Measurements from ENCODE around the gene H6PD. TPM values are rescaled to one million over a fixed set of nuclear protein-coding genes. Genes with fewer than 3 reads are reported as not detected.

H6PD gene
- polyA plus RNA-seq, 5 donors = 40.9 to 57.8 (median 48.4) TPM

DNA sequence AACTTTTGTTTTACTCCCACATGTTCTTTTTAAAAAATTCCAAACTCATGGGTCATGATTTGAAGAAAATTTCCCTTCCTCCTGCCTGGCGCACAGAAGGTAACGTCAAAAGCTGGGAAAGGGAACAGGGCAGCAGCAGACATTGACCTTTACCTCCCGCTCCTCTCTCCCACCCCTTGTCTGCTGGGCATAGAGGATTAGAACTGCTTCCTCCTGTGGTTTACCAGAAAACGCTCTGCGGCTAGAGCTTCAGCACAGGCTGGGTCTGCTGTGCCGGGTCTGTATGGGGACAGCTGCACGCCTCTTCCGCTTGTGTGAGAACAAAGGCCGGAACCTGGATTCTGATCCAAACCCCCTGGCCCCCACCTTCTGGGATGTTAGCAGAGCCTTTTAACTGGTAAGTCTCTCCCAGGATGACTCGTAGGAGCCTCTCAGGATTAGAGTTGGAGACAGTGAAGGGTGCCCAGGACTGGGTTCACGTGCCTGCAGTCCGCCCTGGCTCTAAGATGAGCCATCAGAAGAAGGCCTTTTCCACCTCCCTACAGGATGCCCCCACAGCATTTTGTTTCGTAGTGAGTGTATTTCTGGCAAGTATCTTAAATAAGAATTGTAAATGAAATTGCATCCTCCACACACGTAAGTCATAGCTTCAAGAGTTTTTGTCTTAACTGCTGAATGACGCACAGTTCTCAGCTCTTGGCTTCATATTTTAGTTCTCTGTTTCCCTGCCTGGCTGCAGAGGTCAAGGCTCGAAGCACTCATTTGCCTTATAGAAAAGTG, 5.2 kb downstream of the H6PD start:
- no peak for DNase-seq

- DNase-seq = no peak
Measured at GRCh38 chr1:9240914-9241820, 6.6 kb downstream of the H6PD start.

DNA sequence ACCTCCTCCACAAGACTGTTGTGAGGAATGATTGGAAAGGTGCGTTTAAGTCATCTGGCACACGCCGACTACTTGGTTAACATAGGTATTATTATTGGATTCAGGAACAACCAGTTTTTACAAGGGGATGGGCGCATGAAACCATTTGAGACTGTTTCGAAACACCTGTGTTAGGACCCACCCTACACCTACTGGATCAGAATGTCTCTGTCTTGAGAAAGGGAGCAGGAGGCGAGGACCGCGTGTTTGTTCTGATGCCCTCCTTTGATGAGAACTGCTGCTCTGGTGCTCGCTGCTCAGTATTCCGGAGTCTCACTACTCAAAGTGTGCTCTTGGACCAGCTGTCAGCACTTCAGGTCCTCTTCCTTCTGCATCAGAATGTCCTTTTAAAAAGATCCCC, 7.3 kb downstream of the H6PD start:
- DNase-seq = no peak

DNA sequence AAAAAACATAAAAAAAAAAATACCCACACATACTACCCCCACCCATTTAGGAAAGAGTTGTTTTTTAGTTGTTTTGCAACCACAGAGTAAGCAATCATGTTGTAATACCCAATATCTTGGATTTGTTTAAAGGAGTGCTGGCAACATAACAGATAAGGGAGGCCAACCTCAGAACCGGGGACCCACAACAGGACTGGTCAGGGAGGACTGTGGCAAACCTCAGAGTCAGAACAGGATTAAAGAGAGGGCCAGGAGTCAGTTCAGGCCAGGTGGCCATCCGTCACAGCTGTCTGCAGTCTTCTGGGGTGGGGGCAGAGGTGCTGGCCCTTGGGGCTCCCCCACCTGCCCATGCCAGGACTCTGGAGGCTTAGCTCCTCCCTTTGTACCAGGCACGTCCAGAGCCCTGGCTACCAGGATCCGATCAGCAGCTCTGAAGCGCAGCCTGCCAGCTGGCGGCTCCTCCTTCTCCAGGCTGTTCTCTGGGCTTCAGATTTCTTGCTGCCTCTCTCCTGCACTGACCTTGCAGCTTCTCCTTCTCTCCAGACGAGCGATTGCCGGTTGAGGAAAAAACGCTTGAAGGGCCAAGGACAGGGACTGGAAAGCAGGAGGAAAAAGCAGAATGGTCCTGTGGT, 7.9 kb downstream of the H6PD start:
- DNase-seq = peak; percentile 59 to 66

GRCh38 chr1:9243066-9243739, 8.6 kb downstream of the H6PD start:
- DNase-seq = no peak

GRCh38 chr1:9244501-9245229, 10.1 kb downstream of the H6PD start:
- no peak for DNase-seq

- no peak for DNase-seq
Measured at GRCh38 chr1:9245230-9245619, 10.7 kb downstream of the H6PD start.

DNA sequence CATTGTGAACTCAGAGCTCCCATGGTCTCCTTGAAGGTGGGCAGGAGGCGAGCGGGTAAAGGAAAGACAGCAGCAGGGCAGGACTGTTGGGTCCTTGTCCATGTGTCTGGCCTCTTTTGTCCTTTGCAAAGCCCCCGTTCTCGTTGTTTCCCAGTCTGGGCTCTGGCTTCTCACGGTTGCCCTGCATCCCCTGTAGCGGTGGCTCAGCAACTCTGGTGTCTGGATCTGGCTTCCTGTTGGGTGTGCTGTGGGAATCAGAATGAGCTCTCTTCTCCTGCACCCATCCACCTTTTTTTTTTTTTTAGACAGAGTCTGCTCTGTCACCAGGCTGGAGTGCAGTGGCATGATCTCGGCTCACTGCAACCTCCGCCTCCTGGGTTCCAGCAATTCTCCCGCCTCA, 11.1 kb downstream of the H6PD start:
- DNase-seq = no peak

GRCh38 chr1:9246215-9246614, 11.6 kb downstream of the H6PD start:
- DNase-seq = no peak

DNA sequence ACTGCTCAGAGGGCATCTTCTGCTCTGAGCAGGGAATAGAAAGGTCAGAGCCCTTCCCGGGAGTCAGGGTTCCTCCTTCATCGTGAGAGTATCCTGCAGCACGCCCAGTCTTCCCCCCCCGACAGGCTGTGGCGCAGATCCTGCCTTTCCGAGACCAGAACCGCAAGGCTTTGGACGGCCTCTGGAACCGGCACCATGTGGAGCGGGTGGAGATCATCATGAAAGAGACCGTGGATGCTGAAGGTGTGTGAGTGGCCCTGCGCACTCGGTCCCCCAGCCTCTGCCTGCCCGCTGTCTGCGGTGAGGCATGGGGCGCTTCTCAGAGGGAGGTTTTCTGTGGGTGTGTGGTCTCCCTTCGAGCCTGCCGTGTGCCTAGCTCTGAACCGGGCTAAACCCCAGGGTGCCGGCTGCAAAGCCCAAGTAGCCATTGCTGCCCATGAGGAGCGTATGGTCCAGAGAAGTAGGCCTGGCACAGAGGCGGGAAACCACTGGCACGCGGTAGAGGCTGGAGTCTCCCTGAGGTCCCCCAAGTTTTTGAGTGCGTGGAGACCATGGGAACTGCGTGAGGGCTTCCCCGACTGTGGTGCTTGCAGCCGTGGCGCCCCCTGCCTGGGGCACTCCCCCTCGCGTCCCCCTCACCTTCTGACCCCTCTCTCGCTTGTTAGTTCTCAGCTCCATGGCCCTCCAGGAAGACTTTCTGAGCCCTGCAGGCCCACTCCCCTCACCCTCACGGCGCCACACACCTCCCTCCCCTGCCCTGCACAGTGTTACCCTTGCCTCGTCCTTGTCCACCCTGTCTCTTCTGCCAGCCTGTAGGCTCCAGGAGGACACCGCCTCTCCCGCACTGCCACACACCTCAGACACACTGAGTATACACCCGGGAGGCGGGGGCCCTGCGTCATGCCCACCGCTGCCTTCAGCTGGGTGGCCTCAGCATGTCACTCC, 12.5 kb downstream of the H6PD start:
- no peak for DNase-seq

- DNase-seq = no peak
Measured at GRCh38 chr1:9247894-9248293, 13.3 kb downstream of the H6PD start.

- DNase-seq = no peak
Measured at GRCh38 chr1:9248341-9249262, 14.0 kb downstream of the H6PD start.

DNA sequence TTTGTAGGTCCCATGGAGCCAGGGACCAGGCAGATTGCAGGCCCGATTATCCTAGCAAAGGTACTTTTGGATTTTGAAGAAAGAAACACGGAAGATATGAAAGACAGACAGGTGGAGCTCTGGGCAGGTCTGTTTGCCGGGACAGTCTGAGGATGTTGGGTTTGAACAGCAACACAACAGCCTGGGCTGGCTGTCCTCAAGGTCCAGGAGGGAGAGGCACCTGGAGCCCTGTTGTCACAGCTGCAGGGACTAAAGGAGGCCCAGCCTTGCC, 14.6 kb downstream of the H6PD start:
- DNase-seq = no peak

DNA sequence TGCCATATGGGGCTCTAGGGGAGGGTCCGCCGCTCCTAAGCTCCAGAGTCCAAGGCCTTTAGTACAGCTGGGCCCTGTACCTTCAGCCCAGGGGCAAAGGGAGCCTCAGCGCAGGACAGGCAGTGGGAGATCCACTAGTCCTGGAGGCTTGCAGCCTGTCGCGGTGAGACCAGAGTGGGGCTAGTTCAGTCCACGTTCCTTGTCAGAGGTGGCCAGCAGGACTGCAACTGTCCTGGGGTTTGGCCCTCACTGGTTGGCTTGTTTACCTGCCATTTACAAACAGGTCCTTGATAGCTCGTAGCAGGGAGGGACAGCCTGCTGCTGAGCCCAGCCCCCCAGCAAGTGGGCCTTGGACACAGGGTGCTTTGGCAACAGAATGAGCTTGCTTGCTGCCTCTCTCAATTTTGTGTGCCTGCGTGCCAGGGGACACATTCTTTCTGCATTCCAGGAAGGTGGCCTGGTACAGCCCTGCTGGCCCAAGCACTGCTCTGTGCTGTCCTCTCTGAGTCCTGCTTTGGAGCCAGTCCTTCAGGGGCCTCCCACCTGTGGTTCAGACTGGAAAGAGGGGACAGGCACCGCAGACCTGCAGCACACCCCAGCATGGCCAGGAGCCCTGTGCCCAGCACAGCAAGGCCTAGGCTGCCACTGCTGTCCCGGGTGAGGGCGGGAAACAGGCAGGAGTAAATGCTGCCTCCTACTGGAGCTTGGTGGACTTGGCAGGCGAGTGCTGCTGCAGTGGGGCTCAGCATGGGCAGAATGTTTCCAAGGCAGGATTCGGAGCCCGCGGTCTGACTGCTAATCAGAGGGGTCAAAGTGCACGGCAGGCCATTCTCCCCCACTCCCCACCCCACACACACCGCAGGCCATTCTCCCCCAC, 15.2 kb downstream of the H6PD start:
- no peak for DNase-seq

DNA sequence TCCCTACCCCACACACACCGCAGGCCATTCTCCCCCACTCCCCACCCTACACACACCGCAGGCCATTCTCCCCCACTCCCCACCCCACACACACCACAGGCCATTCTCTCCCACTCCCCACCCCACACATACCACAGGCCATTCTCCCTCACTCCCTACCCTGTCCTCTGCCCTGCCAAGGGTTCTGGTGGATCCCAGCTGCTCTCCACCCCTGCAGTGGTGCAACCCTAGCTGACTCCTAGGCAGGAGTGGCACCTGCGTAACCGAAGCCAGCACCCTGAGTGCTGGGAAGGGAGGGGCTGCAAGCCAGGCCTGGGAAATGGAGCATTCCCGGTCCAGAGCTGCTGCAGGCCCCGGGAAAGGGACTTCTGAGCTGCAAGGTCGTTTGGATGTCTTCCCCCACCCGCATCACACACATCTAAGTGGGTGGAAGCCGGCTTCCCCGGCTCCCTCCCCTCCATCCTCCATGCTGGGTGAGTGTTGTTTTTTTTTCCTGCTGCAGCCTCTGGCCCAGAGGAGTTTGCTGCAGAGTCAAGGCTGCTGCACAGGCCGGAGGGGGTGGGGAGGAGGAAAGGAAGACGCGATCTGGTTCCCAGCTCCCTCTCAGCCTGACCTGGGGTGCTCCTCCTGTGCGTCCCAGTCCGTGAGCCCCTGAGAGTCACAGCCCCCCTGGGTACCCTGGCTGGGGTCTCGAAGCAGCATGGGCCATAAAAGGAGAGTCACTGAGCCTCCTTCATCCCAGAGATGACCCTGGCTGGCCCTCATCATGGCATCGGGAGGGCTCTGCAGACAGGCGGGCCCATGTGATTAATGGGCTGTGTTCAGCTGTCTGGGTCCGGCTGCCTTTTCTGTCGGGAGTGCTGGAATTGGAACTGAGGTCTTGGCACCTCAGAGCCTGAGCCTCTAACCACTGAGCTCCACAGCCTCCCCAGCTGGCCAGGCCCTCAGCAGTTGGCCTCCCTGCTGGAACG, 16.1 kb downstream of the H6PD start:
- no peak for DNase-seq

DNA sequence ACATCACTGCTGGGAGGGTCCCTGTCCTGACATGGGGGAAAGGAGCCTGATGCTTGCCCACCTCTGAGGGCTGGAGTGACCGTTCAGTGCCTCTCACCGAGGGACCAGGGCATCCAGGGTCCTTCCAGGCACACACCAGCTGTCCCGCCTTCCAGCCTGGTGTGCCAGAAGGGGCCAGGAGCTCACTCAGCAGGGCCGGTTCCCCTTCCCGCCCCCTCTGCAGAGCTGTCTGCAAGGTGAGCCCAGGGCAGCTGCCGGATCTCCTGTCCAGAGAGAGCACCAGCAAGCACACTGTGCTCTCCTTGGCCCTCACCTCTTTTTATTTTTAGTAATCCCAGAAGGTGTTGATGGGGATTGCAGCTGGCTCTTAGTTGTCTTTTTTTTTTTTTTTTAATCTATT, 16.9 kb downstream of the H6PD start:
- DNase-seq = no peak

DNA sequence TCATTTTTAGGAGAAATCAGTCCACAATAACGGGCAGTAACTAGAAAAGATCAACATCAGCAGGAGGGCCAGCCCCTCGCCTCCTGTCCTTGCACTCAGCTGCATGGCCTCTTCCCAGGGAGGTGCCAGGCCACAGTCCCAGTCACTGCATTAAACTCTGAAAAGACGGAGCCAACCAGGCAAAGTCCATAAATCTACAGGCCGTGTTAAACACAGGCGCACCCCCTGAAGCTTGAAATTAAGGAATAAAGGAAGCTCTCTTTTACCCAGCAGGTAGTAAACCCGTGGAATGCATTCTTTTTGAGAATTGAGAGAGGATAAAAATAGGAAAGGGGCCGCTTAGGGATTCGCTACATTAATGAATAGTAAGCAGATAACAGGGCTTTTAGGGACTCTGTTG, 18.4 kb downstream of the H6PD start:
- no peak for DNase-seq
